Measurements from ENCODE around the gene NR3C2.

- TF ChIP-seq EP300 (conservative IDR thresholded peaks at IDR 0.05; ENCODE audit: poor library complexity, severe bottlenecking) (no peak), CTCF (IDR thresholded peaks at IDR 0.05; ENCODE audit: poor library complexity, severe bottlenecking) (no peak), SMC3 (conservative IDR thresholded peaks at IDR 0.05; ENCODE audit: poor library complexity) (no peak), POLR2AphosphoS5 (IDR thresholded peaks at IDR 0.05) (no peak), EZH2 (IDR thresholded peaks at IDR 0.05; ENCODE audit: borderline replicate concordance, insufficient read depth, low read length, poor library complexity, severe bottlenecking) (no peak), MXI1 (conservative IDR thresholded peaks at IDR 0.05; ENCODE audit: poor library complexity, severe bottlenecking) (no peak), RAD21 (conservative IDR thresholded peaks at IDR 0.05) (no peak), TAF1 (IDR thresholded peaks at IDR 0.05; ENCODE audit: low read depth) (no peak)
- TF ChIP-seq, protein P1, sequence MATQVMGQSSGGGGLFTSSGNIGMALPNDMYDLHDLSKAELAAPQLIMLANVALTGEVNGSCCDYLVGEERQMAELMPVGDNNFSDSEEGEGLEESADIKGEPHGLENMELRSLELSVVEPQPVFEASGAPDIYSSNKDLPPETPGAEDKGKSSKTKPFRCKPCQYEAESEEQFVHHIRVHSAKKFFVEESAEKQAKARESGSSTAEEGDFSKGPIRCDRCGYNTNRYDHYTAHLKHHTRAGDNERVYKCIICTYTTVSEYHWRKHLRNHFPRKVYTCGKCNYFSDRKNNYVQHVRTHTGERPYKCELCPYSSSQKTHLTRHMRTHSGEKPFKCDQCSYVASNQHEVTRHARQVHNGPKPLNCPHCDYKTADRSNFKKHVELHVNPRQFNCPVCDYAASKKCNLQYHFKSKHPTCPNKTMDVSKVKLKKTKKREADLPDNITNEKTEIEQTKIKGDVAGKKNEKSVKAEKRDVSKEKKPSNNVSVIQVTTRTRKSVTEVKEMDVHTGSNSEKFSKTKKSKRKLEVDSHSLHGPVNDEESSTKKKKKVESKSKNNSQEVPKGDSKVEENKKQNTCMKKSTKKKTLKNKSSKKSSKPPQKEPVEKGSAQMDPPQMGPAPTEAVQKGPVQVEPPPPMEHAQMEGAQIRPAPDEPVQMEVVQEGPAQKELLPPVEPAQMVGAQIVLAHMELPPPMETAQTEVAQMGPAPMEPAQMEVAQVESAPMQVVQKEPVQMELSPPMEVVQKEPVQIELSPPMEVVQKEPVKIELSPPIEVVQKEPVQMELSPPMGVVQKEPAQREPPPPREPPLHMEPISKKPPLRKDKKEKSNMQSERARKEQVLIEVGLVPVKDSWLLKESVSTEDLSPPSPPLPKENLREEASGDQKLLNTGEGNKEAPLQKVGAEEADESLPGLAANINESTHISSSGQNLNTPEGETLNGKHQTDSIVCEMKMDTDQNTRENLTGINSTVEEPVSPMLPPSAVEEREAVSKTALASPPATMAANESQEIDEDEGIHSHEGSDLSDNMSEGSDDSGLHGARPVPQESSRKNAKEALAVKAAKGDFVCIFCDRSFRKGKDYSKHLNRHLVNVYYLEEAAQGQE (IDR thresholded peaks at IDR 0.05; ENCODE audit: borderline replicate concordance): no peak
Observed at GRCh38 chr4:148207068-148207467, 235.1 kb downstream of the NR3C2 start.

Data from neural cell (in vitro differentiated cells).